SK-N-SH treated with all-trans-retinoic acid at 6 μM for 48 hours (cell line): Measurements from ENCODE around the gene TNS4.

ENCODE experiments used
- ATAC-seq: fragments of 200-7000 bp; cut with Tn5 transposase; 3 replicates; pipeline ENCODE4 v1.9.1; 2020; ENCODE audit warnings: mild to moderate bottlenecking, moderate library complexity
- BACH2 ChIP-seq: fragments of 250-450 bp; sonication (Bioruptor Pico); IDR thresholded peaks from 2 replicates; pipeline ENCODE4 v1.9.0; 2021; ENCODE audit warnings: mild to moderate bottlenecking, borderline replicate concordance
- ESRRG ChIP-seq: fragments of 250-450 bp; sonication (Bioruptor Pico); IDR thresholded peaks from 2 replicates; pipeline ENCODE4 v1.6.1; 2021; ENCODE audit warnings: mild to moderate bottlenecking
- GLIS3 ChIP-seq: fragments of 250-450 bp; sonication (Bioruptor Pico); IDR thresholded peaks from 2 replicates; pipeline ENCODE4 v1.5.0; 2020; ENCODE audit warnings: mild to moderate bottlenecking, moderate library complexity
- ISL1 ChIP-seq: fragments of 250-450 bp; sonication (Bioruptor Pico); IDR thresholded peaks from 2 replicates; pipeline ENCODE4 v2.1.2; 2022; ENCODE audit warnings: mild to moderate bottlenecking, moderate library complexity
- OSR1 ChIP-seq: fragments of 250-450 bp; sonication (Bioruptor Pico); IDR thresholded peaks from 2 replicates; pipeline ENCODE4 v1.8.0; 2022; ENCODE audit warnings: moderate library complexity, mild to moderate bottlenecking, inconsistent platforms
- PPARA ChIP-seq: fragments of 250-450 bp; sonication (Bioruptor Pico); IDR thresholded peaks from 2 replicates; pipeline ENCODE4 v1.5.0; 2020; ENCODE audit warnings: mild to moderate bottlenecking, borderline replicate concordance
- RARB ChIP-seq: fragments of 250-450 bp; sonication (Bioruptor Pico); IDR thresholded peaks from 2 replicates; pipeline ENCODE4 v1.8.0; 2021; ENCODE audit warnings: mild to moderate bottlenecking, moderate library complexity
- SNAI2 ChIP-seq: fragments of 250-450 bp; sonication (Bioruptor Pico); IDR thresholded peaks from 2 replicates; pipeline ENCODE4 v1.5.0; 2020; ENCODE audit warnings: mild to moderate bottlenecking, moderate library complexity
- TCF4 ChIP-seq: fragments of 250-450 bp; sonication (Bioruptor Pico); IDR thresholded peaks from 2 replicates; pipeline ENCODE4 v1.8.0; 2021; ENCODE audit warnings: mild to moderate bottlenecking, moderate library complexity, borderline replicate concordance
- TOX ChIP-seq: fragments of 250-450 bp; sonication (Bioruptor Pico); IDR thresholded peaks from 2 replicates; pipeline ENCODE4 v1.8.0; 2021; ENCODE audit warnings: mild to moderate bottlenecking, moderate library complexity, borderline replicate concordance
- ZC3H10 ChIP-seq: fragments of 250-450 bp; sonication (Bioruptor Pico); IDR thresholded peaks from 2 replicates; pipeline ENCODE4 v1.5.1; 2021; ENCODE audit warnings: mild to moderate bottlenecking, moderate library complexity
- ZFP3 ChIP-seq: fragments of 250-450 bp; sonication (Bioruptor Pico); IDR thresholded peaks from 2 replicates; pipeline ENCODE4 v1.5.0; 2020; ENCODE audit warnings: mild to moderate bottlenecking, moderate library complexity
- ZFP30 ChIP-seq: fragments of 450-650 bp; formaldehyde crosslinking; IDR thresholded peaks from 2 replicates; pipeline ENCODE4 v1.5.0; 2022; ENCODE audit warnings: mild to moderate bottlenecking, moderate library complexity
- ZNF565 ChIP-seq: fragments of 450-650 bp; formaldehyde crosslinking; conservative IDR thresholded peaks from 2 replicates; pipeline ENCODE4 v1.5.0; 2020; ENCODE audit warnings: low read depth, mild to moderate bottlenecking, moderate library complexity
- ZNF70 ChIP-seq: fragments of 450-650 bp; formaldehyde crosslinking; IDR thresholded peaks from 2 replicates; pipeline ENCODE4 v1.5.0; 2020; ENCODE audit warnings: mild to moderate bottlenecking, moderate library complexity
- ZNF8 ChIP-seq: fragments of 450-650 bp; formaldehyde crosslinking; IDR thresholded peaks from 2 replicates; pipeline ENCODE4 v1.5.0; 2020; ENCODE audit warnings: mild to moderate bottlenecking, moderate library complexity
- TF ChIP-seq, protein P1 (sequence below): fragments of 250-450 bp; sonication (Bioruptor Pico); IDR thresholded peaks from 2 replicates; pipeline ENCODE4 v1.8.0; 2021; ENCODE audit warnings: low read depth, mild to moderate bottlenecking, moderate library complexity, borderline replicate concordance
- TF ChIP-seq, protein P2 (sequence below): fragments of 250-450 bp; sonication (Bioruptor Pico); IDR thresholded peaks from 2 replicates; pipeline ENCODE4 v1.8.0; 2020; ENCODE audit warnings: mild to moderate bottlenecking, moderate library complexity, borderline replicate concordance
- TF ChIP-seq, protein P3 (sequence below): fragments of 250-450 bp; sonication (Bioruptor Pico); IDR thresholded peaks from 2 replicates; pipeline ENCODE4 v1.5.1; 2021; ENCODE audit warnings: mild to moderate bottlenecking, moderate library complexity
- TF ChIP-seq, protein P4 (sequence below): fragments of 250-450 bp; sonication (Bioruptor Pico); IDR thresholded peaks from 2 replicates; pipeline ENCODE4 v1.5.1; 2020; ENCODE audit warnings: low read depth, mild to moderate bottlenecking, moderate library complexity

The TNS4 gene

DNA sequence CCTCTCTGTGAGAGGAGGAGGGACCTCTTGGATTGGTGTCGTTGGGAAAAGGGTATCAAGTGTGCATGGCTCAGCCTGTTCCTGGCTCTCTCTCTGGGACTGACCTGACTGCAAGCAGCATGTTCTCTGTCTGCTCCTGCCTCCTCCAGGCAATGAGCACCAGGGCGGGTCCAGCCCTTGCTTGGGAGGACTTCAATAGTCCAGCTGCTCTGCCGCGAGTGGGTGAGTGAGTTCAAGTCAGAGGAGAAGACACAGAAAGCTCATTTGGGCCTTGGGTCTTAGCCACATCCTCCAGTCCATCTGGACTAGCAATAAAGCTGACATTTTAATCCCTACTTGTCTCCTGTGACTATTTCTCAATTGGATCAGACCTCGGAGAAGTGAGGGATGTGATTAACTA lies 25.2 kb upstream of the TNS4 start (continued):
- TF ChIP-seq PPARA (no peak), ZC3H10 (CRISPR knock-in tag) (no peak), BACH2 (CRISPR knock-in tag) (no peak), ZFP30 (CRISPR knock-in tag) (no peak), SNAI2 (CRISPR knock-in tag) (no peak)
- TF ChIP-seq, protein P1, sequence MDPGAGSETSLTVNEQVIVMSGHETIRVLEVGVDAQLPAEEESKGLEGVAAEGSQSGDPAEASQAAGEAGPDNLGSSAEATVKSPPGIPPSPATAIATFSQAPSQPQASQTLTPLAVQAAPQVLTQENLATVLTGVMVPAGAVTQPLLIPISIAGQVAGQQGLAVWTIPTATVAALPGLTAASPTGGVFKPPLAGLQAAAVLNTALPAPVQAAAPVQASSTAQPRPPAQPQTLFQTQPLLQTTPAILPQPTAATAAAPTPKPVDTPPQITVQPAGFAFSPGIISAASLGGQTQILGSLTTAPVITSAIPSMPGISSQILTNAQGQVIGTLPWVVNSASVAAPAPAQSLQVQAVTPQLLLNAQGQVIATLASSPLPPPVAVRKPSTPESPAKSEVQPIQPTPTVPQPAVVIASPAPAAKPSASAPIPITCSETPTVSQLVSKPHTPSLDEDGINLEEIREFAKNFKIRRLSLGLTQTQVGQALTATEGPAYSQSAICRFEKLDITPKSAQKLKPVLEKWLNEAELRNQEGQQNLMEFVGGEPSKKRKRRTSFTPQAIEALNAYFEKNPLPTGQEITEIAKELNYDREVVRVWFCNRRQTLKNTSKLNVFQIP, result no peak
- TF ChIP-seq, protein P2, sequence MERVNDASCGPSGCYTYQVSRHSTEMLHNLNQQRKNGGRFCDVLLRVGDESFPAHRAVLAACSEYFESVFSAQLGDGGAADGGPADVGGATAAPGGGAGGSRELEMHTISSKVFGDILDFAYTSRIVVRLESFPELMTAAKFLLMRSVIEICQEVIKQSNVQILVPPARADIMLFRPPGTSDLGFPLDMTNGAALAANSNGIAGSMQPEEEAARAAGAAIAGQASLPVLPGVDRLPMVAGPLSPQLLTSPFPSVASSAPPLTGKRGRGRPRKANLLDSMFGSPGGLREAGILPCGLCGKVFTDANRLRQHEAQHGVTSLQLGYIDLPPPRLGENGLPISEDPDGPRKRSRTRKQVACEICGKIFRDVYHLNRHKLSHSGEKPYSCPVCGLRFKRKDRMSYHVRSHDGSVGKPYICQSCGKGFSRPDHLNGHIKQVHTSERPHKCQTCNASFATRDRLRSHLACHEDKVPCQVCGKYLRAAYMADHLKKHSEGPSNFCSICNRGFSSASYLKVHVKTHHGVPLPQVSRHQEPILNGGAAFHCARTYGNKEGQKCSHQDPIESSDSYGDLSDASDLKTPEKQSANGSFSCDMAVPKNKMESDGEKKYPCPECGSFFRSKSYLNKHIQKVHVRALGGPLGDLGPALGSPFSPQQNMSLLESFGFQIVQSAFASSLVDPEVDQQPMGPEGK (CRISPR knock-in tag), result no peak
- TF ChIP-seq, all 23 proteins: peak for 0

DNA sequence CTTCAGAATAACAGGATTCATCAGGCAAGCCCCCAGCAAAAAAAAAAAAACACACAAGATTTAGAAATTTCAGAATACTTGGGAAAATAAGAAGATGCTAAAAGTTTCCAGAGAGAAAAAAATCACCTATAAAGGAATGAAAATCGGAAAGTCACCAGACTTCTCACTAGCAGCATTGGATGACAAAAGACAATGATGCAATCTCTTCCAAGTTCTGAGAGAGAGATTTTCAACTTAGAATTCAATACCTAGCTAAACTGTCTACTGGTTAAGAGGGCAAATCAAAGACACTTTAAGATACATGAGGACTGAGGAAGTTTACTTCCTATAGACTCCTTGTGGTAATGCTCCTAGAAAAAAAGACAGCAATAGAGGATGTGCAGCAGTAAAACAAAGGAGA lies 23.9 kb upstream of the TNS4 start:
- ATAC-seq, result no peak
- TF ChIP-seq, protein P1, result no peak
- no peak for TF ChIP-seq ESRRG (CRISPR knock-in tag)
- no peak for TF ChIP-seq TCF4
- TF ChIP-seq, protein P2 (CRISPR knock-in tag), result no peak
- TF ChIP-seq, protein P3, sequence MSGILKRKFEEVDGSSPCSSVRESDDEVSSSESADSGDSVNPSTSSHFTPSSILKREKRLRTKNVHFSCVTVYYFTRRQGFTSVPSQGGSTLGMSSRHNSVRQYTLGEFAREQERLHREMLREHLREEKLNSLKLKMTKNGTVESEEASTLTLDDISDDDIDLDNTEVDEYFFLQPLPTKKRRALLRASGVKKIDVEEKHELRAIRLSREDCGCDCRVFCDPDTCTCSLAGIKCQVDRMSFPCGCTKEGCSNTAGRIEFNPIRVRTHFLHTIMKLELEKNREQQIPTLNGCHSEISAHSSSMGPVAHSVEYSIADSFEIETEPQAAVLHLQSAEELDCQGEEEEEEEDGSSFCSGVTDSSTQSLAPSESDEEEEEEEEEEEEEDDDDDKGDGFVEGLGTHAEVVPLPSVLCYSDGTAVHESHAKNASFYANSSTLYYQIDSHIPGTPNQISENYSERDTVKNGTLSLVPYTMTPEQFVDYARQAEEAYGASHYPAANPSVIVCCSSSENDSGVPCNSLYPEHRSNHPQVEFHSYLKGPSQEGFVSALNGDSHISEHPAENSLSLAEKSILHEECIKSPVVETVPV, result no peak

DNA sequence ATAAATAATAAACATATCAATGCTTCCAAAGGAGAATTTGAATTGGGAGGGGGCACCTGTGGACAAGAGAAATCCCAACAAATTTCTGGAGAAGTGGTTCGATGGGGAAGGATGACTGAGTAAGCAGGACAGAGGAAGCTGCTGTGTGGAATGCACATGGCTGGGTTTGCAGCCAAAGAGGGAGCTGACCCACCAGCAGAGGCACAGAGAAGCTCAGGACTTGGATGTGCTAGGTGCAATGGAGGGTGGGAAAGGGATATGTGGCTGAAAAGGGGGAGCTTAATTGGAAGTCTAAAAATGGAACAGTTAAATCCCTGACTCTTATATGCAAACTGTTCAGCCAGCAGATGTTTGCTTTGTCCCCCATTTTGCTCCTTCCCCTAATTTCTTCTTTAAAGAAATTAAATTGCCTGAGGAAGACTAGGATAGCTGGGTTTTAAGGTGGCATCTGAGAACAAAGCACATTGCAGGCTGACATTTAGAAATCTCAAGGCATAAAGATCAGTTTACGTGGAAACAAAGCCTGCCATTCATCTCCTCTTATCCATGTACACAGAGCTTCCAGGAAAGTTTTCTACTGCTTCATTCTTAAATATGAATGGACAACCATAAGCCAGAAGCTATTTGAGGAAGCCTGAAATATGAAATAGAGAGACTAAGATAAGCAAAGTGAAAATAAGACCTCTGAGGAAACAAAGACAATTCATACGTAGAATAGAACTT lies 23.0 kb upstream of the TNS4 start:
- TF ChIP-seq, protein P3, result no peak
- TF ChIP-seq ZNF565 (CRISPR knock-in tag) (no peak), GLIS3 (no peak), TCF4 (no peak), ZNF70 (no peak), ISL1 (CRISPR knock-in tag) (no peak), TOX (CRISPR knock-in tag) (no peak), ZNF8 (CRISPR knock-in tag) (no peak), ZFP30 (CRISPR knock-in tag) (no peak), OSR1 (CRISPR knock-in tag) (no peak), SNAI2 (CRISPR knock-in tag) (no peak), ZC3H10 (CRISPR knock-in tag) (no peak), RARB (CRISPR knock-in tag) (no peak), ZFP3 (CRISPR knock-in tag) (no peak)
- TF ChIP-seq, protein P2 (CRISPR knock-in tag), result no peak
- TF ChIP-seq, protein P4, sequence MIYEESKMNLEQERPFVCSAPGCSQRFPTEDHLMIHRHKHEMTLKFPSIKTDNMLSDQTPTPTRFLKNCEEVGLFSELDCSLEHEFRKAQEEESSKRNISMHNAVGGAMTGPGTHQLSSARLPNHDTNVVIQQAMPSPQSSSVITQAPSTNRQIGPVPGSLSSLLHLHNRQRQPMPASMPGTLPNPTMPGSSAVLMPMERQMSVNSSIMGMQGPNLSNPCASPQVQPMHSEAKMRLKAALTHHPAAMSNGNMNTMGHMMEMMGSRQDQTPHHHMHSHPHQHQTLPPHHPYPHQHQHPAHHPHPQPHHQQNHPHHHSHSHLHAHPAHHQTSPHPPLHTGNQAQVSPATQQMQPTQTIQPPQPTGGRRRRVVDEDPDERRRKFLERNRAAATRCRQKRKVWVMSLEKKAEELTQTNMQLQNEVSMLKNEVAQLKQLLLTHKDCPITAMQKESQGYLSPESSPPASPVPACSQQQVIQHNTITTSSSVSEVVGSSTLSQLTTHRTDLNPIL (CRISPR knock-in tag), result no peak
- no peak for ATAC-seq
